Right atrium auricular region (tissue), 2 donors: ENCODE measurements around the gene GATA6. TPM values are rescaled to one million over a fixed set of nuclear protein-coding genes. Genes with fewer than 3 reads are reported as not detected.

Experiments
- DNase-seq: peaks from one replicate; pipeline ENCODE4 v3.0.0-alpha.2; 2019; ENCODE audit warnings: low spot score
- H3K27ac ChIP-seq, 2 donors: fragments of 200-600 bp; sonication (generic); 1 replicate in 1 of 2; 2 replicates in 1 of 2; pipeline ENCODE4 v1.5.1; 2016 to 2019
- H3K27me3 ChIP-seq, 2 donors: fragments of 200-600 bp; sonication (generic); one replicate each; pipeline versions ENCODE4 v1.5.1 to v1.6.0; 2017 to 2019
- H3K36me3 ChIP-seq: fragments of 200-600 bp; sonication (generic); one replicate; pipeline ENCODE4 v1.5.1; 2016
- H3K4me1 ChIP-seq, 2 donors: fragments of 200-600 bp; sonication (generic); one replicate each; pipeline versions ENCODE4 v1.5.1 to v1.6.0; 2017 to 2019
- H3K4me3 ChIP-seq, 2 donors: fragments of 200-600 bp; sonication (generic); 1 replicate in 1 of 2; 2 replicates in 1 of 2; pipeline ENCODE4 v1.5.1; 2017 to 2019; ENCODE audit warnings: mild to moderate bottlenecking in 1 of 2, moderate library complexity in 1 of 2
- H3K9me3 ChIP-seq, 2 donors: fragments of 200-600 bp; sonication (generic); one replicate each; pipeline ENCODE4 v1.5.1; 2019
- CTCF ChIP-seq, 2 donors: fragments of 200-600 bp; sonication (generic); IDR thresholded peaks; one replicate each; pipeline ENCODE4 v1.5.1; 2019; ENCODE audit warnings: antibody characterized with exemption in 2 of 2
- total RNA-seq, 2 donors: library from RNA; depleted of rRNA; stranded (reverse); fragments of >200 nt; gene quantifications; one replicate each; pipeline ENCODE4 v1.1.0, GENCODE V29; 2016

GATA6 gene
- total RNA-seq, 2 donors from 2014 or later = 88.7 to 95.5 TPM

DNA sequence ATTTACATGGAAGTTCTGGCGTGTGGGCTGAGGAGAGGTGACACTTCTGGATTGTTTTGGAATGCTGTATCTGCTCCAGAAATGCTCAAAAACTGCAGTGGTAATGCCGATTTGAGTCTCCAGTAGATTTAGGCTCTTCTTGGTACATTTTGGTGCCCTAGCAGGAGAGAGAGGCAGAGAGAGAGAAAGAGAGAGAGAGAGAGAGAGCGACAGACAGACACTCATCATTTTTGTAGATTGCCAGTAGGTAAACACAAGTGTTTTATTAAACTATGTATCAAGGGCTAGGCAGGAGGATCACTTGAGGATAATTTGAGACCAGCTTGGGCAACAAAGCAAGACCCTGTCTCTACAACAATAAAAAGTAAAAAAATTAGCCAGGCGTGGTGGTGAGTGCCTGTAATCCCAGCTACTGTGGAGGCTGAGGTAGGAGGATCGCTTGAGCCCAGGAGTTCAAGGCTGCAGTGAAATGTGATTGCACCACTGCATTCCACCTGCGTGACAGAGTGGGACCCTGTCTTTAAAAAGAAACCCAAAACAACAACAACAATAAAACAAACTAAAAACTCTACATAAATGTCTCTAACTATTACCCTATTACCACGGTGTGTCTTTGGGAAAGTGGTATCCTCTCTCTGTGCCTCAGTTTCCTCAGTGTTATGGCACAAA, 60.2 kb downstream of the GATA6 start:
- H3K9me3 ChIP-seq = no peaks in the 10 kb centered on the region

DNA sequence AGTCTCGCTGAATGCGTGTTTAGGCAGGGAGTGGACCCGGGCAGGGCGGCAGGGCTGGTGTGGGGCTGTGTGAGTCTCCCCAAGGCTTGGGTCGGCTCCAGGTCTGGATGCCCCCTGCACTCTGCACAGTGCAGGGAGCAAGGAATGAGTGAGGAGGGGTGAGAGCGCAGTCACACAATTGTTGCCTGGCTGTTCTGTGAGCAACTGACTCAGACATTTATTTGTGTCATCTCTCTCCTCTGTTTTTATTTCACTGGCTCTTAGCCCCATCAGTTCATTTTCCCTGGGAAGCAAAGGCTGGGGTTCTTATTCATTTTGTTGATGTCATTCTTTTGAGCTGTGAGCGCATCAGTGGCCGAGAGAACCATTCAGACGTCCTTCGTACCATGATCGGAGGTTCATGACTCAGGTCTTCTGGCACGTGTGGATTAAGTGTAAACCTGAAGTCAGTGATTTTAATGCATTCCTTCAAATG, 61.1 kb downstream of the GATA6 start:
- Histone ChIP-seq H3K4me3 (no peak overlapping the region), H3K4me1 (no peaks in the 10 kb centered on the region), H3K36me3 (no peaks in the 10 kb centered on the region), H3K9me3 (no peaks in the 10 kb centered on the region), H3K27me3 (no peaks in the 10 kb centered on the region), H3K27ac (no peak overlapping the region)
- TF ChIP-seq CTCF (IDR thresholded peaks at IDR 0.05) = no peak
- DNase-seq = no peak

More for the DNA sequence above, 60.2 kb downstream of the GATA6 start:
- no peak overlapping the region for H3K4me3 ChIP-seq
- TF ChIP-seq CTCF (IDR thresholded peaks at IDR 0.05) = no peak
- no peak for DNase-seq
- H3K36me3 ChIP-seq = no peaks in the 10 kb centered on the region
- H3K27me3 ChIP-seq = no peaks in the 10 kb centered on the region
- H3K27ac ChIP-seq = no peak overlapping the region
- no peaks in the 10 kb centered on the region for H3K4me1 ChIP-seq

DNA sequence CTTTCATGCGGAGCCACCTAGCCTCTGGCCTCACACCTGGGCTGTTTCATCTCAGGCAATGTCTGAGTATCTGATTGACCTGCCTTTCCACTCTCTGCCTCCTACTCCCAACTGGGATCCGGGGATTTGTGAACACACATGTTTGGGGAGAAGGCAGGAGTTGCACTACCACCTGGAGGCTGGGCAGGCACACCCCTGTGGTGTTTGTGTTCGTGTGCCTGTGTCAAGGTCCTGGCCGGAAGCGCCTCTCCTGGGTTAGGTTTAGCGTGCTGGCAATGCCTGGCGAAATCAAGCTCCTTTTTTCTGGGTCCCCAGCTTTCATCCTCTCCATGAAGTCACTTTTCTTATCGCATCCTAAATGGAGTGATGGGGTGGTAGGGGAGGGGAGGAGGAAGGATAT, 63.9 kb downstream of the GATA6 start:
- Histone ChIP-seq H3K36me3 (no peaks in the 10 kb centered on the region), H3K27me3 (no peaks in the 10 kb centered on the region), H3K9me3 (no peaks in the 10 kb centered on the region), H3K4me3 (no peak overlapping the region), H3K27ac (no peak overlapping the region), H3K4me1 (no peaks in the 10 kb centered on the region)
- DNase-seq = no peak
- no peak for TF ChIP-seq CTCF (IDR thresholded peaks at IDR 0.05)

DNA sequence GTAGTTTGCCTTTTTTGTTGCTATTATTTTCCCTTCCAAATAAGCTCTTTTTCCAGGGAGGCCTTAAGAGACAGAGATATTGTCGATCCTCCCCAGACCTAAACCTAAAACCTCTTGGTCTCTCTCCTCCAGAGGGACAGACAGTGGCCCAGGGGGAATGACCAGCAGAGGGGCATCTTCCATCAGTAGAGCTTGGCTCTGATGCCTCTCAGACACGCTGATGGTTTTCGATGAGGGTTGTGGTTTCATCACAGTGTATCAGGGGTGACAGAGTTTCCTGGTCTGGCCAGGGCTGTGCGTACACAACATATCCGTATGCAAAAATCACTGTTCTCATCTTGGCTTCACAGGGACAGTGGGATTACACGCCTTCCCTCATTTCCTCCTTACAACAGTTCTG, 68.6 kb downstream of the GATA6 start:
- Histone ChIP-seq H3K4me3 (no peak overlapping the region), H3K4me1 (no peaks in the 10 kb centered on the region), H3K27ac (no peak overlapping the region), H3K36me3 (no peaks in the 10 kb centered on the region), H3K9me3 (no peaks in the 10 kb centered on the region), H3K27me3 (no peaks in the 10 kb centered on the region)
- DNase-seq = no peak
- TF ChIP-seq CTCF (IDR thresholded peaks at IDR 0.05) = no peak

GRCh38 chr18:22238681-22239080, 69.3 kb downstream of the GATA6 start:
- TF ChIP-seq CTCF (IDR thresholded peaks at IDR 0.05) = no peak
- no peak overlapping the region for H3K27ac ChIP-seq
- no peaks in the 10 kb centered on the region for H3K4me1 ChIP-seq
- no peak overlapping the region for H3K4me3 ChIP-seq
- no peaks in the 10 kb centered on the region for H3K27me3 ChIP-seq
- no peaks in the 10 kb centered on the region for H3K36me3 ChIP-seq
- DNase-seq = no peak
- H3K9me3 ChIP-seq = no peaks in the 10 kb centered on the region

DNA sequence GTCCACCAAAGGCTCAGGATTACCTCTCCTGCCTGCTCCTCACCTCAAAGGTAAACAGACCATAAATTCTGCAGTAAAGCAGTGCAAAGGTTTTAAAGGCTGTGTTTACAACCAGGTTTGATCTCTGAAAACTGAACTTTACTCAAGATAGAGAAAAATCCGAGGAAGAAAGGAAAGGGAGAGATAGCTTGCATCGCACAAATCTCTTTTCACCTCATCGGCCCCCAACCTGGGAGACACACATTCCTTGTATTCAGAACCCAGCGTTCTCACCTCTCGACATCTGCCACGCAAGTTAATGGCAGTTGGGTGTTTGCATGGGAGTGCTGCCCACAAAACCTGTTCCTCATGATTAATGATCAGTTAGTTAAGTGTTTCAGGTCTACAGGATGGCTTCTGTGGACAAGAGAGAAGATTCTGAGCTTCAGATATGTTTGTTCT, 72.6 kb downstream of the GATA6 start:
- no peaks in the 10 kb centered on the region for H3K9me3 ChIP-seq
- DNase-seq = no peak
- no peaks in the 10 kb centered on the region for H3K4me1 ChIP-seq
- no peak for TF ChIP-seq CTCF (IDR thresholded peaks at IDR 0.05)
- no peak overlapping the region for H3K27ac ChIP-seq
- no peak overlapping the region for H3K4me3 ChIP-seq
- H3K27me3 ChIP-seq = no peaks in the 10 kb centered on the region
- no peaks in the 10 kb centered on the region for H3K36me3 ChIP-seq
